ENCODE measurements around the gene IMP3.
"Not testable (repeated sequence)": the region's sequence is repeated elsewhere in the genome, so short reads cannot be mapped to it uniquely, and the experiment has no call there.

DNA sequence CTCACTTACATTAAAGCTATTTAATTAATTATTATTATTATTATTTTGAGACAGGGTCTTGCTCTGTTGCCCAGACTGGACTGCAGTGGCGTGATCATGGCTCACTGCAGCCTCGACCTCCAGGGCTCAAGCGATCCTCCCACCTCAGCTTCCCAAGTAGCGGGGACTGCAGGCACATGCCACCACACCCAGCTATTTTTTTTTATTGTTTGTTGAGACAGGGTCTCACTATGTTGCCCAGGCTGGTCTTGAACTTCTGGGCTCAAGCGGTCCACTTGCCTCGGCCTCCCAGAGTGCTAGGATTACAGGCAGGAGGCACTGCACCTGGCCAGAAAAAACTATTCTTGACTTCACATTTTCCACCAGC lies 38.3 kb upstream of the IMP3 start:
- TF ChIP-seq FOS (IDR thresholded peaks at IDR 0.05; ENCODE audit: borderline replicate concordance, insufficient read depth, low read length); JUN (IDR thresholded peaks at IDR 0.05; ENCODE audit: borderline replicate concordance, insufficient read depth, insufficient read length, low read depth); EZH2 (IDR thresholded peaks at IDR 0.05; ENCODE audit: borderline replicate concordance, low read depth, low read length, severe bottlenecking); CTCF (IDR thresholded peaks at IDR 0.05; ENCODE audit: extremely low read depth in 1 of 2, insufficient read depth in 1 of 2, low read depth in 1 of 2, low read length in 2 of 2); POLR2AphosphoS5 (IDR thresholded peaks at IDR 0.05; ENCODE audit: insufficient read depth, low read depth, low read length); POLR2A (IDR thresholded peaks at IDR 0.05; ENCODE audit: low read depth, low read length); MAX (IDR thresholded peaks at IDR 0.05; ENCODE audit: insufficient read depth, insufficient read length); MYC (IDR thresholded peaks at IDR 0.05; ENCODE audit: low read depth, low read length); GATA2 (IDR thresholded peaks at IDR 0.05; ENCODE audit: insufficient read depth, insufficient read length, low read depth, low read length): not testable (repeated sequence)

Data from endothelial cell of umbilical vein (primary cell).